ENCODE measurements around the gene PDE6A. TPM values are rescaled to one million over a fixed set of nuclear protein-coding genes. Genes with fewer than 3 reads are reported as not detected.

PDE6A gene
- total RNA-seq, 1 donor from 2014 or later = not detected

GRCh38 chr5:149857499-149857898 lies 87.1 kb downstream of the PDE6A start:
- no peaks in the 10 kb centered on the region for H3K27me3 Mint-ChIP-seq
- H3K4me1 Mint-ChIP-seq = peaks cover 12% of the 10 kb centered on the region
- H3K36me3 Mint-ChIP-seq (ENCODE audit: low read depth) = no peaks in the 10 kb centered on the region
- no peak overlapping the region for H3K4me3 Mint-ChIP-seq
- intact Hi-C loops (cut with micrococcal nuclease) = no loop called here
- ATAC-seq (ENCODE audit: low read depth) (no peak), DNase-seq (no peak)
- H3K9me3 Mint-ChIP-seq = no peaks in the 10 kb centered on the region
- TF ChIP-seq, protein P1, sequence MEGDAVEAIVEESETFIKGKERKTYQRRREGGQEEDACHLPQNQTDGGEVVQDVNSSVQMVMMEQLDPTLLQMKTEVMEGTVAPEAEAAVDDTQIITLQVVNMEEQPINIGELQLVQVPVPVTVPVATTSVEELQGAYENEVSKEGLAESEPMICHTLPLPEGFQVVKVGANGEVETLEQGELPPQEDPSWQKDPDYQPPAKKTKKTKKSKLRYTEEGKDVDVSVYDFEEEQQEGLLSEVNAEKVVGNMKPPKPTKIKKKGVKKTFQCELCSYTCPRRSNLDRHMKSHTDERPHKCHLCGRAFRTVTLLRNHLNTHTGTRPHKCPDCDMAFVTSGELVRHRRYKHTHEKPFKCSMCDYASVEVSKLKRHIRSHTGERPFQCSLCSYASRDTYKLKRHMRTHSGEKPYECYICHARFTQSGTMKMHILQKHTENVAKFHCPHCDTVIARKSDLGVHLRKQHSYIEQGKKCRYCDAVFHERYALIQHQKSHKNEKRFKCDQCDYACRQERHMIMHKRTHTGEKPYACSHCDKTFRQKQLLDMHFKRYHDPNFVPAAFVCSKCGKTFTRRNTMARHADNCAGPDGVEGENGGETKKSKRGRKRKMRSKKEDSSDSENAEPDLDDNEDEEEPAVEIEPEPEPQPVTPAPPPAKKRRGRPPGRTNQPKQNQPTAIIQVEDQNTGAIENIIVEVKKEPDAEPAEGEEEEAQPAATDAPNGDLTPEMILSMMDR (IDR thresholded peaks at IDR 0.05) = no peak
- H3K27ac Mint-ChIP-seq = no peak overlapping the region
- ChIA-PET POLR2A (no interaction called here), CTCF (interaction anchor here (1.2 kb wide), 1 partner anchor 139 kb away, joined by 3 read pairs; no protein-coding TSS in a partner anchor)

DNA sequence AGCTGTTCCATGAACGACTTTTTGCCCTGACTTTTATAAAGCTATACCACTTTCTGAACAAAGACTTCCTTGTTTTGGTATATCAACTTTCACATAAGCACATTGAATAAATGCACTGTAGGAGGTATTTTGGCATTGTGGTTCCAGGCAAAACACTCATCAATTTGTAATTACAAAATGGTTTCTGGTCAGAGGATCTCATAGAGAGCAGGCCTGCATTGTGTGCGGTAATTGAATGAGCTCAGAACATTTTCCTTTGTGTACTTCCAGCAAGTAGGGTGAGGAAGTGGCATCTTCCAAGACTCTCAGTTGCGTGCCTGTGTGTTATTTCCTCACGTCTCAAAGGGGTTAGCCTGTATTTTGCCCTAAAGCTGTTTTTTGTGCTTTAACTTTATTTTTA lies 89.2 kb downstream of the PDE6A start:
- POLR2A ChIA-PET = no interaction called here

GRCh38 chr5:149854866-149855265 lies 89.7 kb downstream of the PDE6A start:
- POLR2A ChIA-PET = no interaction called here

More for the DNA sequence above, 89.2 kb downstream of the PDE6A start:
- ATAC-seq (ENCODE audit: low read depth) (no peak), DNase-seq (no peak)
- CTCF ChIA-PET = interaction anchor here (0.6 to 8.2 kb wide), 4 partner anchors 9 to 529 kb away, joined by 3 to 121 read pairs (median 3); no protein-coding TSS in a partner anchor
- H3K9me3 Mint-ChIP-seq = no peaks in the 10 kb centered on the region
- H3K27me3 Mint-ChIP-seq = no peaks in the 10 kb centered on the region
- H3K27ac Mint-ChIP-seq = no peak overlapping the region
- TF ChIP-seq, protein P1 (IDR thresholded peaks at IDR 0.05) = no peak
- no peak overlapping the region for H3K4me3 Mint-ChIP-seq
- H3K36me3 Mint-ChIP-seq (ENCODE audit: low read depth) = no peaks in the 10 kb centered on the region
- H3K4me1 Mint-ChIP-seq = peaks cover 1% of the 10 kb centered on the region
- intact Hi-C loops (cut with micrococcal nuclease) = no loop called here

GRCh38 chr5:149853701-149854100 lies 90.9 kb downstream of the PDE6A start:
- DNase-seq (no peak), ATAC-seq (ENCODE audit: low read depth) (no peak)
- Mint-ChIP-seq H3K27me3 (no peaks in the 10 kb centered on the region), H3K36me3 (ENCODE audit: low read depth) (peaks cover 9% of the 10 kb centered on the region), H3K27ac (no peak overlapping the region), H3K9me3 (no peaks in the 10 kb centered on the region), H3K4me1 (no peaks in the 10 kb centered on the region), H3K4me3 (no peak overlapping the region)
- ChIA-PET CTCF (interaction anchor here (1.1 to 8.2 kb wide), 14 partner anchors 8 to 220 kb away, joined by 3 to 121 read pairs (median 10); no protein-coding TSS in a partner anchor), POLR2A (interaction anchor here (1.2 kb wide), 1 partner anchor 19 kb away, joined by 5 read pairs; no protein-coding TSS in a partner anchor)
- TF ChIP-seq, protein P1 (IDR thresholded peaks at IDR 0.05) = no peak
- intact Hi-C loops (cut with micrococcal nuclease) = loop anchor here (1.0 to 5.0 kb wide), 3 partner anchors 19 to 217 kb away; no protein-coding TSS in a partner anchor

More at GRCh38 chr5:149854866-149855265, 89.7 kb downstream of the PDE6A start:
- ATAC-seq (ENCODE audit: low read depth) (no peak), DNase-seq (no peak)
- Mint-ChIP-seq H3K27ac (no peak overlapping the region), H3K9me3 (no peaks in the 10 kb centered on the region), H3K4me3 (no peak overlapping the region), H3K27me3 (no peaks in the 10 kb centered on the region), H3K36me3 (ENCODE audit: low read depth) (no peaks in the 10 kb centered on the region), H3K4me1 (no peaks in the 10 kb centered on the region)
- TF ChIP-seq, protein P1 (IDR thresholded peaks at IDR 0.05) = no peak
- CTCF ChIA-PET = interaction anchor here (0.6 to 8.2 kb wide), 5 partner anchors 9 to 529 kb away, joined by 3 to 121 read pairs (median 3); no protein-coding TSS in a partner anchor
- intact Hi-C loops (cut with micrococcal nuclease) = loop anchor here (5.0 kb wide), 1 partner anchor 137 kb away; no protein-coding TSS in a partner anchor

- intact Hi-C loops (cut with micrococcal nuclease) = loop anchor here (1.0 to 5.0 kb wide), 3 partner anchors 19 to 217 kb away; no protein-coding TSS in a partner anchor
- DNase-seq (no peak), ATAC-seq (ENCODE audit: low read depth) (no peak)
- no peaks in the 10 kb centered on the region for H3K9me3 Mint-ChIP-seq
- no peak overlapping the region for H3K4me3 Mint-ChIP-seq
- no peaks in the 10 kb centered on the region for H3K27me3 Mint-ChIP-seq
- CTCF ChIA-PET = interaction anchor here (1.1 to 8.2 kb wide), 15 partner anchors 8 to 220 kb away, joined by 3 to 121 read pairs (median 9); partner anchors contain the start of gene SLC26A2
- TF ChIP-seq, protein P1 (IDR thresholded peaks at IDR 0.05) = peak; percentile 9
- H3K4me1 Mint-ChIP-seq = no peaks in the 10 kb centered on the region
- POLR2A ChIA-PET = interaction anchor here (1.2 kb wide), 1 partner anchor 19 kb away, joined by 5 read pairs; no protein-coding TSS in a partner anchor
- no peak overlapping the region for H3K27ac Mint-ChIP-seq
- H3K36me3 Mint-ChIP-seq (ENCODE audit: low read depth) = peaks cover 13% of the 10 kb centered on the region
These were observed 91.3 kb downstream of the PDE6A start for GRCh38 chr5:149853331-149853648.
